Gastroesophageal sphincter (tissue), 3 donors: ENCODE data around the gene ROR2.

ENCODE experiments used
- EP300 ChIP-seq: sonication (generic); formaldehyde crosslinking; IDR thresholded peaks from one replicate; pipeline ENCODE4 v1.6.1; 2017; ENCODE audit warnings: antibody characterized with exemption, mild to moderate bottlenecking
- POLR2A ChIP-seq, 2 donors: fragments of 450-650 bp; IDR thresholded peaks; one replicate each; pipeline ENCODE4 v1.6.1; 2017; ENCODE audit warnings: antibody characterized with exemption in 2 of 2, mild to moderate bottlenecking in 2 of 2, moderate library complexity in 1 of 2
- POLR2AphosphoS5 ChIP-seq: sonication (generic); formaldehyde crosslinking; IDR thresholded peaks from one replicate; pipeline ENCODE4 v1.6.1; 2017; ENCODE audit warnings: antibody characterized with exemption
- TF ChIP-seq, protein P1 (sequence below), 4 experiments: fragments of 200-600 bp in 2 of 4; fragments of 450-650 bp in 2 of 4; sonication (generic) in 1 of 4; IDR thresholded peaks; one replicate each; pipeline ENCODE4 v1.5.1; 2017 to 2019; ENCODE audit warnings: antibody characterized with exemption in 4 of 4, mild to moderate bottlenecking in 2 of 4, moderate library complexity in 2 of 4

DNA sequence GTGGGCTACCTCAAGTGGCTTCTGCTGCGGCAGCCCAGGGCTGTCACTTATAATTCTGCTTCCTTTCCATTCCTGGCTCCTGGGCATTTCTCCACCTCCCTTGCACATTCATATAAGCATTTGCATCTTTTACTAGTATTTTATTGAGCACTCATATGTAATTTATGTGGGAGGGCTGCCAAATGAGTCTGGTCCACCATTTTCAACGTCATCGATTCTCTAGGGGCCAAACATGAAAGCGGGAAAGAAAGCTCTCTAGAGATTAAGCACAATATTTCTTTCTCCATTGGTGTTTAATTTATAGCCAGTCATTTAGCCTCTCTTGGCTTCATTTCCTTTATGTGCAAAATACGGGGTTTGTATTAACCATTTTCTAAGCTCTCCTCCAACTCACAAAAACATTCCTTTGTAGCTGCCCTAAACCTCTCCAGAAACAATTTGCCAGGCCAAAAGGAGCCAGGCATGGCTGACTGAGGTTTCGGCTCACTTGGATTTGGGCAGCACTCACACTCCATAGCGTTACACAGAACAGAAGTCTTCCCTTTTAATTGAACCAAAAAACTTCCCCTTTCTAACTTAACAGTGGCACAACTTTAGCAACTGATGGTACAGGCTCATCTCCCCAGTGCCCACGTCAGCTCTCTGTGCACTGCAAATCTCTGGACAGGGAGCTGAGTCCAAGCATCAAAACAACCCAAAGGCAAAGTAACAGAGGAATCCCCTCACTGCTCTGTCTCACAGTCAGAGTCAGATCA, 183.5 kb downstream of the ROR2 start:
- TF ChIP-seq POLR2A (IDR thresholded peaks at IDR 0.05) (no peak), POLR2AphosphoS5 (no peak), EP300 (no peak)
- TF ChIP-seq, protein P1, sequence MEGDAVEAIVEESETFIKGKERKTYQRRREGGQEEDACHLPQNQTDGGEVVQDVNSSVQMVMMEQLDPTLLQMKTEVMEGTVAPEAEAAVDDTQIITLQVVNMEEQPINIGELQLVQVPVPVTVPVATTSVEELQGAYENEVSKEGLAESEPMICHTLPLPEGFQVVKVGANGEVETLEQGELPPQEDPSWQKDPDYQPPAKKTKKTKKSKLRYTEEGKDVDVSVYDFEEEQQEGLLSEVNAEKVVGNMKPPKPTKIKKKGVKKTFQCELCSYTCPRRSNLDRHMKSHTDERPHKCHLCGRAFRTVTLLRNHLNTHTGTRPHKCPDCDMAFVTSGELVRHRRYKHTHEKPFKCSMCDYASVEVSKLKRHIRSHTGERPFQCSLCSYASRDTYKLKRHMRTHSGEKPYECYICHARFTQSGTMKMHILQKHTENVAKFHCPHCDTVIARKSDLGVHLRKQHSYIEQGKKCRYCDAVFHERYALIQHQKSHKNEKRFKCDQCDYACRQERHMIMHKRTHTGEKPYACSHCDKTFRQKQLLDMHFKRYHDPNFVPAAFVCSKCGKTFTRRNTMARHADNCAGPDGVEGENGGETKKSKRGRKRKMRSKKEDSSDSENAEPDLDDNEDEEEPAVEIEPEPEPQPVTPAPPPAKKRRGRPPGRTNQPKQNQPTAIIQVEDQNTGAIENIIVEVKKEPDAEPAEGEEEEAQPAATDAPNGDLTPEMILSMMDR (IDR thresholded peaks at IDR 0.05), result no peak
